PC-3 (cell line): Measurements from ENCODE around the gene PCSK5.

Experiments
- EZH2 ChIP-seq: fragments of 300-600 bp; sonication (generic); IDR thresholded peaks from one replicate; pipeline ENCODE4 v1.6.1; 2017; ENCODE audit warnings: antibody characterized with exemption, mild to moderate bottlenecking, low read length; ENCODE audit not compliant: unreplicated experiment
- EZH2phosphoT487 ChIP-seq: fragments of 300-600 bp; sonication (generic); IDR thresholded peaks from 2 replicates; pipeline ENCODE4 v1.6.1; 2018; ENCODE audit warnings: mild to moderate bottlenecking, antibody characterized with exemption, low read length, borderline replicate concordance
- TF ChIP-seq, protein P1 (sequence below): fragments of 300-600 bp; sonication (generic); conservative IDR thresholded peaks from 2 replicates; pipeline ENCODE4 v1.5.1; 2017; ENCODE audit warnings: antibody characterized with exemption, low read depth, mild to moderate bottlenecking, low read length

DNA sequence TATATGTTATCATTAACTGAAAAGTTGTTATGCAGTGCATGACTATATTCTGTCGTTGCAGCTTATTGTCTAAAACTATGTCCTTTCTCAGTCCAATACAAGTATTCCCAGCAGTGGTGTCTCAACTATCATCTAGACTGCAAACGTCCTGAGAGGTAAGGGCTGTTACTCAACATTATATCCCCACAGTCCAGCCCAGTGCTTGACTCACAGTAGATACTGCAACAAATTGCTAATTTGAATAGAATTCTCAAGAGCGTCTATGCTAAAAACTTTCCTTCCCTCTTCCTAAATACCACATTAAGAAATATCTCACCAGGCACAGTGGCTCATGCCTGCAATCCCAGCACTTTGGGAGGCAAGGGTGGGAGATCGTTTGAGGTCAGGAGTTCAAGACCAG lies 37.7 kb upstream of the PCSK5 start:
- TF ChIP-seq, protein P1, sequence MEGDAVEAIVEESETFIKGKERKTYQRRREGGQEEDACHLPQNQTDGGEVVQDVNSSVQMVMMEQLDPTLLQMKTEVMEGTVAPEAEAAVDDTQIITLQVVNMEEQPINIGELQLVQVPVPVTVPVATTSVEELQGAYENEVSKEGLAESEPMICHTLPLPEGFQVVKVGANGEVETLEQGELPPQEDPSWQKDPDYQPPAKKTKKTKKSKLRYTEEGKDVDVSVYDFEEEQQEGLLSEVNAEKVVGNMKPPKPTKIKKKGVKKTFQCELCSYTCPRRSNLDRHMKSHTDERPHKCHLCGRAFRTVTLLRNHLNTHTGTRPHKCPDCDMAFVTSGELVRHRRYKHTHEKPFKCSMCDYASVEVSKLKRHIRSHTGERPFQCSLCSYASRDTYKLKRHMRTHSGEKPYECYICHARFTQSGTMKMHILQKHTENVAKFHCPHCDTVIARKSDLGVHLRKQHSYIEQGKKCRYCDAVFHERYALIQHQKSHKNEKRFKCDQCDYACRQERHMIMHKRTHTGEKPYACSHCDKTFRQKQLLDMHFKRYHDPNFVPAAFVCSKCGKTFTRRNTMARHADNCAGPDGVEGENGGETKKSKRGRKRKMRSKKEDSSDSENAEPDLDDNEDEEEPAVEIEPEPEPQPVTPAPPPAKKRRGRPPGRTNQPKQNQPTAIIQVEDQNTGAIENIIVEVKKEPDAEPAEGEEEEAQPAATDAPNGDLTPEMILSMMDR: no peak
- TF ChIP-seq EZH2 (no peak), EZH2phosphoT487 (no peak)
